Ascending aorta (tissue), 2 donors: Measurements from ENCODE around the gene COMMD4. TPM values are rescaled to one million over a fixed set of nuclear protein-coding genes. Genes with fewer than 3 reads are reported as not detected.

ENCODE experiments used
- DNase-seq, 2 donors: peaks; one replicate each; pipeline ENCODE4 v3.0.0-alpha.2; 2019; ENCODE audit warnings: low spot score in 2 of 2
- H3K27ac ChIP-seq, 2 donors: fragments of 200-600 bp; sonication (generic); one replicate each; pipeline ENCODE4 v1.5.1; 2016 to 2017; ENCODE audit warnings: mild to moderate bottlenecking in 1 of 2
- H3K27me3 ChIP-seq: fragments of 200-600 bp; sonication (generic); one replicate; pipeline ENCODE4 v1.5.1; 2017
- H3K36me3 ChIP-seq, 2 donors: fragments of 200-600 bp; sonication (generic); one replicate each; pipeline ENCODE4 v1.5.1; 2016
- H3K4me1 ChIP-seq, 2 donors: fragments of 200-600 bp; sonication (generic); one replicate each; pipeline ENCODE4 v1.5.1; 2016 to 2017; ENCODE audit warnings: mild to moderate bottlenecking in 1 of 2
- H3K4me3 ChIP-seq, 2 donors: fragments of 200-600 bp; sonication (generic); one replicate each; pipeline ENCODE4 v1.5.1; 2016 to 2017; ENCODE audit warnings: mild to moderate bottlenecking in 1 of 2
- H3K9me3 ChIP-seq, 2 donors: fragments of 200-600 bp; sonication (generic); one replicate each; pipeline ENCODE4 v1.5.1; 2016
- CTCF ChIP-seq, 3 experiments: fragments of 200-600 bp in 2 of 3; fragments of 450-650 bp in 1 of 3; sonication (generic) in 2 of 3; IDR thresholded peaks; one replicate each; pipeline ENCODE4 v1.5.1; 2016 to 2019; ENCODE audit warnings: antibody characterized with exemption in 3 of 3, mild to moderate bottlenecking in 1 of 3, moderate library complexity in 1 of 3
- intact Hi-C: fragments of 100-400 bp; cut with DNase I; formaldehyde crosslinking; loops from one replicate; pipeline ENCODE4 v1.15.1; 2023
- total RNA-seq: library from RNA; depleted of rRNA; stranded (reverse); fragments of >200 nt; gene quantifications from one replicate; pipeline ENCODE4 v1.1.0, GENCODE V29; 2016

Gene COMMD4
- total RNA-seq, 1 donor from 2014 or later, result 54.8 TPM

- H3K4me1 ChIP-seq, result no peaks in the 10 kb centered on the region
- no peaks in the 10 kb centered on the region for H3K9me3 ChIP-seq
- intact Hi-C loops, result no loop called here
- no peaks in the 10 kb centered on the region for H3K36me3 ChIP-seq
- no peak overlapping the region for H3K4me3 ChIP-seq
- DNase-seq, result no peak
- H3K27ac ChIP-seq, result no peak overlapping the region
- no peaks in the 10 kb centered on the region for H3K27me3 ChIP-seq
- TF ChIP-seq CTCF (IDR thresholded peaks at IDR 0.05), result no peak
Measured at GRCh38 chr15:75321711-75322110, 14.2 kb upstream of the COMMD4 start.

- no peak for TF ChIP-seq CTCF (IDR thresholded peaks at IDR 0.05)
- H3K9me3 ChIP-seq, result no peaks in the 10 kb centered on the region
- H3K27me3 ChIP-seq, result no peaks in the 10 kb centered on the region
- no peaks in the 10 kb centered on the region for H3K36me3 ChIP-seq
- no peak for DNase-seq
- no peak overlapping the region for H3K27ac ChIP-seq
- no peak overlapping the region for H3K4me3 ChIP-seq
- intact Hi-C loops, result no loop called here
- no peaks in the 10 kb centered on the region for H3K4me1 ChIP-seq
Measured at GRCh38 chr15:75325922-75326321, 9.9 kb upstream of the COMMD4 start.

GRCh38 chr15:75327005-75327404, 8.9 kb upstream of the COMMD4 start:
- Histone ChIP-seq H3K4me3 (no peak overlapping the region), H3K36me3 (no peaks in the 10 kb centered on the region), H3K27me3 (no peaks in the 10 kb centered on the region), H3K9me3 (no peaks in the 10 kb centered on the region), H3K4me1 (no peaks in the 10 kb centered on the region), H3K27ac (no peak overlapping the region)
- DNase-seq, result no peak
- intact Hi-C loops, result no loop called here
- no peak for TF ChIP-seq CTCF (IDR thresholded peaks at IDR 0.05)

- Histone ChIP-seq H3K27ac (no peak overlapping the region), H3K4me1 (no peaks in the 10 kb centered on the region), H3K9me3 (no peaks in the 10 kb centered on the region), H3K4me3 (no peak overlapping the region), H3K27me3 (no peaks in the 10 kb centered on the region), H3K36me3 (no peaks in the 10 kb centered on the region)
- TF ChIP-seq CTCF (IDR thresholded peaks at IDR 0.05), result no peak
- DNase-seq, result no peak
- intact Hi-C loops, result no loop called here
Measured at GRCh38 chr15:75327491-75327890, 8.4 kb upstream of the COMMD4 start.

GRCh38 chr15:75328493-75329314, 7.2 kb upstream of the COMMD4 start:
- Histone ChIP-seq H3K4me3 (no peak overlapping the region), H3K27ac (no peak overlapping the region), H3K4me1 (no peaks in the 10 kb centered on the region), H3K27me3 (no peaks in the 10 kb centered on the region), H3K36me3 (no peaks in the 10 kb centered on the region), H3K9me3 (no peaks in the 10 kb centered on the region)
- no peak for DNase-seq
- TF ChIP-seq CTCF (IDR thresholded peaks at IDR 0.05), result no peak
- intact Hi-C loops, result no loop called here
